HCT116 (cell line): ENCODE results near the gene PTX4. TPM values are rescaled to one million over a fixed set of nuclear protein-coding genes. Genes with fewer than 3 reads are reported as not detected.

Experiments
- ATAC-seq: fragments of 200-7000 bp; cut with Tn5 transposase; 2 replicates; pipeline ENCODE4 v1.9.1; 2020; ENCODE audit warnings: mild to moderate bottlenecking, moderate library complexity
- BruUV-seq: library from RNA; stranded (reverse); fragments of 400-500 nt; replicated peaks from 2 replicates; lab custom pipeline; 2021; lab: Mats Ljungman, UMichigan
- CTCF ChIA-PET: fragments of 300-600 bp; sonication (Branson Sonifier 250); formaldehyde crosslinking; loops from one replicate; lab custom pipeline; 2021; ENCODE audit warnings: antibody characterized with exemption; lab: Charles Lee
- POLR2A ChIA-PET: fragments of 300-600, 350-600 bp; sonication (Branson Sonifier 250); formaldehyde crosslinking; loops from one replicate; lab custom pipeline; 2021; ENCODE audit warnings: antibody characterized with exemption; lab: Charles Lee
- RAD21 ChIA-PET, 2 experiments: fragments of 300-600 bp; sonication (Branson Sonifier 250); formaldehyde crosslinking; loops; one replicate each; lab custom pipeline; 2023; ENCODE audit warnings: low total read pairs in 2 of 2; ENCODE audit not compliant: uncharacterized antibody in 2 of 2, unreplicated experiment in 2 of 2, low non-redundant PET in 1 of 2; lab: Charles Lee
- DNase-seq: peaks from one replicate; pipeline ENCODE4 v3.0.0-alpha.2; 2010; ENCODE audit warnings: low read depth, low spot score
- H2AFZ ChIP-seq: fragments of 200-600 bp; shearing (Covaris generic), sonication (generic); 2 replicates; pipeline ENCODE4 v1.6.1; 2017; ENCODE audit warnings: low read depth, mixed run types, mixed read lengths, antibody characterized with exemption, low read length; ENCODE audit not compliant: poor library complexity, severe bottlenecking
- H3K27ac ChIP-seq: 2 replicates; pipeline ENCODE4 v1.5.1; 2012; ENCODE audit warnings: low read depth, low read length
- H3K27me3 ChIP-seq: fragments of 200-600 bp; sonication (generic); 2 replicates; pipeline ENCODE4 v1.6.1; 2016; ENCODE audit warnings: mixed run types, low read length, mixed read lengths; ENCODE audit not compliant: insufficient read depth
- H3K36me3 ChIP-seq, 2 experiments: fragments of 200-500 bp in 1 of 2; fragments of 200-600 bp in 1 of 2; sonication (Bioruptor generic) in 1 of 2; sonication (generic) in 1 of 2; 2 replicates each; pipeline versions ENCODE4 v1.5.1 to v1.6.1; 2014 to 2016; ENCODE audit warnings: low read length in 2 of 2, inconsistent platforms in 1 of 2, mixed read lengths in 1 of 2, mixed run types in 1 of 2; ENCODE audit not compliant: insufficient read depth in 2 of 2, control insufficient read depth in 1 of 2
- H3K4me1 ChIP-seq, 2 experiments: fragments of 200-600 bp in 1 of 2; sonication (generic) in 1 of 2; 2 replicates each; pipeline versions ENCODE4 v1.5.1 to v1.6.1; 2012 to 2017; ENCODE audit warnings: low read length in 2 of 2, inconsistent platforms in 1 of 2, mild to moderate bottlenecking in 1 of 2, mixed read lengths in 1 of 2, mixed run types in 1 of 2, moderate library complexity in 1 of 2; ENCODE audit not compliant: insufficient read depth in 2 of 2, control insufficient read depth in 1 of 2
- H3K4me2 ChIP-seq: fragments of 200-600 bp; sonication (generic); 2 replicates; pipeline ENCODE4 v1.6.1; 2017; ENCODE audit warnings: mixed run types, low read length, mixed read lengths
- H3K4me3 ChIP-seq, 2 experiments: fragments of 200-600 bp in 1 of 2; sonication (generic) in 1 of 2; replicated peaks in 1 of 2; 2 replicates each; pipeline ENCODE4 v1.5.1; 2011 to 2016; ENCODE audit warnings: low read length in 2 of 2, control low read depth in 1 of 2, low read depth in 1 of 2, mild to moderate bottlenecking in 1 of 2, mixed read lengths in 1 of 2, mixed run types in 1 of 2
- H3K79me2 ChIP-seq: fragments of 200-600 bp; sonication (generic); 2 replicates; pipeline ENCODE4 v1.6.1; 2017; ENCODE audit warnings: mild to moderate bottlenecking, mixed run types, low read length, moderate library complexity, mixed read lengths; ENCODE audit not compliant: insufficient read depth
- H3K9ac ChIP-seq: fragments of 200-600 bp; sonication (generic); 2 replicates; pipeline ENCODE4 v1.6.1; 2016; ENCODE audit warnings: low read length, mixed read lengths
- H3K9me2 ChIP-seq: fragments of 200-600 bp; sonication (generic), shearing (Covaris generic); 2 replicates; pipeline ENCODE4 v1.6.1; 2017; ENCODE audit warnings: mixed run types, mild to moderate bottlenecking, moderate library complexity; ENCODE audit not compliant: insufficient read depth
- H3K9me3 ChIP-seq, 2 experiments: fragments of 200-500 bp in 1 of 2; fragments of 200-600 bp in 1 of 2; sonication (Bioruptor generic) in 1 of 2; sonication (generic) in 1 of 2; 2 replicates each; pipeline ENCODE4 v1.6.1; 2014 to 2017; ENCODE audit warnings: low read length in 2 of 2, mixed read lengths in 2 of 2, inconsistent platforms in 1 of 2, low read depth in 1 of 2, mild to moderate bottlenecking in 1 of 2, mixed run types in 1 of 2, moderate library complexity in 1 of 2; ENCODE audit not compliant: control insufficient read depth in 1 of 2, insufficient read depth in 1 of 2
- H4K20me1 ChIP-seq: fragments of 200-600 bp; sonication (generic), shearing (Covaris generic); 2 replicates; pipeline ENCODE4 v1.6.1; 2017; ENCODE audit warnings: mixed run types, mild to moderate bottlenecking, moderate library complexity; ENCODE audit not compliant: insufficient read depth
- CBX3 ChIP-seq: IDR thresholded peaks from 2 replicates; pipeline ENCODE4 v1.6.1; 2012; ENCODE audit warnings: low read depth
- CEBPB ChIP-seq: IDR thresholded peaks from 2 replicates; pipeline ENCODE4 v1.6.1; 2012; ENCODE audit warnings: low read depth
- EZH2 ChIP-seq: fragments of 200-600 bp; sonication (generic); IDR thresholded peaks from 2 replicates; pipeline ENCODE4 v1.6.1; 2017; ENCODE audit warnings: antibody characterized with exemption, mixed run types
- EZH2phosphoT487 ChIP-seq: fragments of 200-600 bp; IDR thresholded peaks from 2 replicates; pipeline ENCODE4 v1.6.1; 2018; ENCODE audit warnings: antibody characterized with exemption, borderline replicate concordance
- FOSL1 ChIP-seq: IDR thresholded peaks from 2 replicates; pipeline ENCODE4 v1.6.1; 2012; ENCODE audit warnings: low read depth
- POLR2A ChIP-seq: IDR thresholded peaks from 2 replicates; pipeline ENCODE4 v1.7.0; 2011; ENCODE audit warnings: borderline replicate concordance; ENCODE audit not compliant: insufficient read depth, insufficient read length; ENCODE audit errors: extremely low read depth
- POLR2AphosphoS5 ChIP-seq: IDR thresholded peaks from 2 replicates; pipeline ENCODE4 v1.6.1; 2011; ENCODE audit warnings: mild to moderate bottlenecking, low read depth, low read length, moderate library complexity
- RAD21 ChIP-seq: IDR thresholded peaks from 2 replicates; pipeline ENCODE4 v1.6.1; 2012; ENCODE audit warnings: low read depth, mild to moderate bottlenecking
- SIN3A ChIP-seq: IDR thresholded peaks from 2 replicates; pipeline ENCODE4 v1.6.1; 2012; ENCODE audit warnings: low read depth
- SP1 ChIP-seq: IDR thresholded peaks from 2 replicates; pipeline ENCODE4 v1.6.1; 2012; ENCODE audit warnings: low read depth
- SRF ChIP-seq: IDR thresholded peaks from 2 replicates; pipeline ENCODE4 v1.6.1; 2012; ENCODE audit warnings: low read depth
- TCF7L2 ChIP-seq: IDR thresholded peaks from 2 replicates; pipeline ENCODE4 v1.7.0; 2011; ENCODE audit warnings: borderline replicate concordance, inconsistent platforms; ENCODE audit not compliant: insufficient read depth, insufficient read length; ENCODE audit errors: extremely low read depth
- YY1 ChIP-seq: IDR thresholded peaks from 2 replicates; pipeline ENCODE4 v1.6.1; 2011; ENCODE audit warnings: low read length, low read depth, moderate library complexity, mild to moderate bottlenecking; ENCODE audit not compliant: insufficient replicate concordance; ENCODE audit errors: extremely low read depth
- ZNF274 ChIP-seq: fragments of 200-500 bp; sonication (Bioruptor generic); IDR thresholded peaks from 2 replicates; pipeline ENCODE4 v1.6.1; 2014; ENCODE audit warnings: mild to moderate bottlenecking, low read depth, low read length, inconsistent platforms
- intact Hi-C: fragments of 100-400 bp; cut with micrococcal nuclease; formaldehyde crosslinking; loops from 2 replicates; pipeline ENCODE4 v1.10.0; 2022
- total RNA-seq: library from RNA; stranded (reverse); gene quantifications from one replicate; pipeline ENCODE4 v1.2.1, GENCODE V29; 2021; ENCODE audit not compliant: unreplicated experiment
- TF ChIP-seq, protein P1 (sequence below): IDR thresholded peaks from 2 replicates; pipeline ENCODE4 v1.6.1; 2012
- TF ChIP-seq, protein P2 (sequence below), 3 experiments: fragments of 200-600 bp in 1 of 3; sonication (generic) in 1 of 3; IDR thresholded peaks in 2 of 3; conservative IDR thresholded peaks in 1 of 3; 2 replicates each; pipeline ENCODE4 v1.5.1; 2012 to 2017; ENCODE audit warnings: low read depth in 2 of 3, low read length in 2 of 3, antibody characterized with exemption in 1 of 3, borderline replicate concordance in 1 of 3, control low read depth in 1 of 3, mild to moderate bottlenecking in 1 of 3, mixed read lengths in 1 of 3, mixed run types in 1 of 3, moderate library complexity in 1 of 3; ENCODE audit not compliant: insufficient read depth in 1 of 3
- TF ChIP-seq, protein P3 (sequence below): IDR thresholded peaks from 2 replicates; pipeline ENCODE4 v1.6.1; 2011; ENCODE audit warnings: mild to moderate bottlenecking, low read length, moderate library complexity; ENCODE audit not compliant: insufficient replicate concordance; ENCODE audit errors: extremely low read depth
- TF ChIP-seq, protein P4 (sequence below): IDR thresholded peaks from 2 replicates; pipeline ENCODE4 v1.6.1; 2012

Gene PTX4
- total RNA-seq, 1 experiment from 2014 or later: not detected

DNA sequence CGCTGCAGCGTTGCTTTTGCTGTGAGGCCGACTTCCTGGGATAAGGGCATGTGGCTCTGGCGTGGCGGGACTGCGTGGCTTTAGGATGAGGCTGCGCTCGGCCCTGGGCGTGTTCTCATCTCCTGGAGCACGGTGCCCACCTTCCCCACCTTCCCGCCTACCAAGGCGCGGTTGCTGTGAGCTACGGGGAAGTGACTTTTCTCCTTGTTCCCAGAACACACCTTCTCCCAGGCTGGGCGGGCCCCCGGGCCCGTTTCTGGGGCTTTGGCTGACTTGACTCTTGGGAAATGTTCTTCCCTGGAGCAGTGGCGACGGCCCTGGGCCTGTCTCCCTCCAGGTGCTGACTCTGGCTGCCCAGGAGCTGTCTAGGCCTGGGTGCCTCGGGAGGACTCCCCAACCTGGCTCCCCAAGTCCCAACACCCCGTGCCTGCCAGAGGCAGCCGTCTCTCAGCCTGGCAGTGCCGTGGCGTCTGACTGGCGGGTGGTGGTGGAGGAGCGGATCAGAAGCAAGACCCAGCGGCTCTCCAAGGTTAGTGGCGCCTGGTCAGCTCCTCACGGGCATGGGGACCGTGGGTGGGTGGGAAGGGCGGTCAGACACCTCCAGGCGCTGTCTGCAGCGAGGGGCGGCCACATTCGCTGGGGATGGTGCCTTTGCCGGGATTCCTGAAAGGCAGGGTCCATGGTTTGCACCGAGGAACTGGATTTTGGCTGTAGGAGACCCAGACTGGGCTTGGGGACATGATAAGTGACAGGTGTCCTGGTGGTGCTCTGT is 16.5 kb upstream of the PTX4 start:
- TF ChIP-seq RAD21: no peak
- TF ChIP-seq CEBPB: no peak
- no peak for TF ChIP-seq POLR2A
- TF ChIP-seq CBX3: no peak
- no peak for TF ChIP-seq FOSL1
- TF ChIP-seq, protein P1, sequence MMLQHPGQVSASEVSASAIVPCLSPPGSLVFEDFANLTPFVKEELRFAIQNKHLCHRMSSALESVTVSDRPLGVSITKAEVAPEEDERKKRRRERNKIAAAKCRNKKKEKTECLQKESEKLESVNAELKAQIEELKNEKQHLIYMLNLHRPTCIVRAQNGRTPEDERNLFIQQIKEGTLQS: no peak
- TF ChIP-seq EZH2phosphoT487: no peak
- no peak for TF ChIP-seq SRF
- TF ChIP-seq, protein P2, sequence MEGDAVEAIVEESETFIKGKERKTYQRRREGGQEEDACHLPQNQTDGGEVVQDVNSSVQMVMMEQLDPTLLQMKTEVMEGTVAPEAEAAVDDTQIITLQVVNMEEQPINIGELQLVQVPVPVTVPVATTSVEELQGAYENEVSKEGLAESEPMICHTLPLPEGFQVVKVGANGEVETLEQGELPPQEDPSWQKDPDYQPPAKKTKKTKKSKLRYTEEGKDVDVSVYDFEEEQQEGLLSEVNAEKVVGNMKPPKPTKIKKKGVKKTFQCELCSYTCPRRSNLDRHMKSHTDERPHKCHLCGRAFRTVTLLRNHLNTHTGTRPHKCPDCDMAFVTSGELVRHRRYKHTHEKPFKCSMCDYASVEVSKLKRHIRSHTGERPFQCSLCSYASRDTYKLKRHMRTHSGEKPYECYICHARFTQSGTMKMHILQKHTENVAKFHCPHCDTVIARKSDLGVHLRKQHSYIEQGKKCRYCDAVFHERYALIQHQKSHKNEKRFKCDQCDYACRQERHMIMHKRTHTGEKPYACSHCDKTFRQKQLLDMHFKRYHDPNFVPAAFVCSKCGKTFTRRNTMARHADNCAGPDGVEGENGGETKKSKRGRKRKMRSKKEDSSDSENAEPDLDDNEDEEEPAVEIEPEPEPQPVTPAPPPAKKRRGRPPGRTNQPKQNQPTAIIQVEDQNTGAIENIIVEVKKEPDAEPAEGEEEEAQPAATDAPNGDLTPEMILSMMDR (IDR thresholded peaks at IDR 0.05 in 2 of 3, conservative IDR thresholded peaks at IDR 0.05 in 1 of 3; ENCODE audit: borderline replicate concordance in 1 of 3, insufficient read depth in 1 of 3, low read depth in 2 of 3, low read length in 2 of 3): no peak
- TF ChIP-seq YY1: no peak
- no peak for TF ChIP-seq EZH2
- TF ChIP-seq, protein P3, sequence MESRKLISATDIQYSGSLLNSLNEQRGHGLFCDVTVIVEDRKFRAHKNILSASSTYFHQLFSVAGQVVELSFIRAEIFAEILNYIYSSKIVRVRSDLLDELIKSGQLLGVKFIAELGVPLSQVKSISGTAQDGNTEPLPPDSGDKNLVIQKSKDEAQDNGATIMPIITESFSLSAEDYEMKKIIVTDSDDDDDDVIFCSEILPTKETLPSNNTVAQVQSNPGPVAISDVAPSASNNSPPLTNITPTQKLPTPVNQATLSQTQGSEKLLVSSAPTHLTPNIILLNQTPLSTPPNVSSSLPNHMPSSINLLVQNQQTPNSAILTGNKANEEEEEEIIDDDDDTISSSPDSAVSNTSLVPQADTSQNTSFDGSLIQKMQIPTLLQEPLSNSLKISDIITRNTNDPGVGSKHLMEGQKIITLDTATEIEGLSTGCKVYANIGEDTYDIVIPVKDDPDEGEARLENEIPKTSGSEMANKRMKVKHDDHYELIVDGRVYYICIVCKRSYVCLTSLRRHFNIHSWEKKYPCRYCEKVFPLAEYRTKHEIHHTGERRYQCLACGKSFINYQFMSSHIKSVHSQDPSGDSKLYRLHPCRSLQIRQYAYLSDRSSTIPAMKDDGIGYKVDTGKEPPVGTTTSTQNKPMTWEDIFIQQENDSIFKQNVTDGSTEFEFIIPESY: no peak
- no peak for TF ChIP-seq SP1
- TF ChIP-seq, protein P4, sequence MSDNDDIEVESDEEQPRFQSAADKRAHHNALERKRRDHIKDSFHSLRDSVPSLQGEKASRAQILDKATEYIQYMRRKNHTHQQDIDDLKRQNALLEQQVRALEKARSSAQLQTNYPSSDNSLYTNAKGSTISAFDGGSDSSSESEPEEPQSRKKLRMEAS: no peak
- no peak for TF ChIP-seq POLR2AphosphoS5
- no peak for TF ChIP-seq TCF7L2
- no peak for TF ChIP-seq ZNF274
- TF ChIP-seq SIN3A: no peak
- Histone ChIP-seq H4K20me1 (no peaks in the 10 kb centered on the region), H2AFZ (no peak overlapping the region), H3K9me3 (no peaks in the 10 kb centered on the region), H3K27me3 (no peaks in the 10 kb centered on the region), H3K4me3 (no peak overlapping the region), H3K79me2 (no peaks in the 10 kb centered on the region), H3K9me2 (no peaks in the 10 kb centered on the region), H3K4me2 (no peak overlapping the region), H3K27ac (no peak overlapping the region), H3K4me1 (no peaks in the 10 kb centered on the region), H3K9ac (no peak overlapping the region), H3K36me3 (peaks cover 11 to 22% of the 10 kb centered on the region in 2 experiments; a peak in 3 of 4 replicates)
- BruUV-seq: no TSS peak
- RAD21 ChIA-PET: no interaction called here
- ATAC-seq: no peak
- no peak for DNase-seq
- POLR2A ChIA-PET: no interaction called here
- intact Hi-C loops: no loop called here
- CTCF ChIA-PET: no interaction called here
